HG02610 (cell line): ENCODE measurements around the gene COX6A2.

Experiments
- ATAC-seq: cut with Tn5 transposase; IDR thresholded peaks from one replicate; pipeline ENCODE4 v1.9.1; 2021; ENCODE audit warnings: mild to moderate bottlenecking, moderate library complexity; ENCODE audit not compliant: unreplicated experiment

The COX6A2 gene

GRCh38 chr16:31411024-31411844, 16.9 kb downstream of the COX6A2 start:
- no peak for ATAC-seq

GRCh38 chr16:31410082-31410481, 18.1 kb downstream of the COX6A2 start:
- no peak for ATAC-seq

- ATAC-seq, result no peak
Observed at GRCh38 chr16:31409433-31409832, 18.7 kb downstream of the COX6A2 start.

GRCh38 chr16:31407406-31407805, 20.8 kb downstream of the COX6A2 start:
- ATAC-seq, result no peak

- ATAC-seq, result no peak
Observed at GRCh38 chr16:31404353-31405064, 23.7 kb downstream of the COX6A2 start.

- ATAC-seq, result no peak
Observed at GRCh38 chr16:31403590-31404352, 24.4 kb downstream of the COX6A2 start.

- no peak for ATAC-seq
Observed at GRCh38 chr16:31402687-31403086, 25.5 kb downstream of the COX6A2 start.

GRCh38 chr16:31401436-31401835, 26.7 kb downstream of the COX6A2 start:
- no peak for ATAC-seq

GRCh38 chr16:31400191-31400590, 28.0 kb downstream of the COX6A2 start:
- ATAC-seq, result no peak

GRCh38 chr16:31397701-31398100, 30.5 kb downstream of the COX6A2 start:
- ATAC-seq, result no peak

GRCh38 chr16:31397096-31397660, 31.0 kb downstream of the COX6A2 start:
- ATAC-seq, result no peak

- no peak for ATAC-seq
Observed at GRCh38 chr16:31395647-31396046, 32.5 kb downstream of the COX6A2 start.

GRCh38 chr16:31393056-31393455, 35.1 kb downstream of the COX6A2 start, which contains the start of gene ITGAD:
Gene ITGAD, plus strand, starts transcription at chr16:31393335. Its CDS starts 26 bp downstream, at chr16:31393361.
- no peak for ATAC-seq

GRCh38 chr16:31390504-31391041, 37.6 kb downstream of the COX6A2 start:
- no peak for ATAC-seq

GRCh38 chr16:31388535-31388934, 39.6 kb downstream of the COX6A2 start:
- ATAC-seq, result no peak

GRCh38 chr16:31386157-31386984, 41.8 kb downstream of the COX6A2 start:
- ATAC-seq, result no peak

GRCh38 chr16:31385680-31386079, 42.5 kb downstream of the COX6A2 start:
- no peak for ATAC-seq

GRCh38 chr16:31382485-31383161, 45.5 kb downstream of the COX6A2 start:
- no peak for ATAC-seq

GRCh38 chr16:31380201-31380600, 48.0 kb downstream of the COX6A2 start:
- no peak for ATAC-seq
